Adrenal gland (tissue), 5 donors: ENCODE measurements around the gene RCAN1.

Experiments used
- CTCF ChIP-seq, 6 experiments: fragments of 450-650 bp in 4 of 6; fragments of 200-600 bp in 2 of 6; sonication (generic) in 1 of 6; IDR thresholded peaks; 1 replicate in 5 of 6; 2 replicates in 1 of 6; pipeline versions ENCODE4 v1.5.1 to v1.8.0; 2016 to 2021; ENCODE audit warnings: antibody characterized with exemption in 6 of 6, mild to moderate bottlenecking in 2 of 6, moderate library complexity in 1 of 6
- POLR2A ChIP-seq, 2 donors: fragments of 450-650 bp; IDR thresholded peaks; one replicate each; pipeline ENCODE4 v1.6.1; 2017; ENCODE audit warnings: antibody characterized with exemption in 2 of 2, mild to moderate bottlenecking in 2 of 2, moderate library complexity in 1 of 2
- donor health status: DM: no; HTN: no; CAD: no.

GRCh38 chr21:34595457-34595856, 19.5 kb downstream of the RCAN1 start:
- TF ChIP-seq CTCF (IDR thresholded peaks at IDR 0.05) (no peak), POLR2A (IDR thresholded peaks at IDR 0.05) (no peak)
